ENCODE measurements around the gene OR5K4.
"Not testable (repeated sequence)": the region's sequence is repeated elsewhere in the genome, so short reads cannot be mapped to it uniquely, and the experiment has no call there.

OR5K4 gene

GRCh38 chr3:98371853-98372252 is 18.2 kb downstream of the OR5K4 start:
- no peak for DNase-seq

DNA sequence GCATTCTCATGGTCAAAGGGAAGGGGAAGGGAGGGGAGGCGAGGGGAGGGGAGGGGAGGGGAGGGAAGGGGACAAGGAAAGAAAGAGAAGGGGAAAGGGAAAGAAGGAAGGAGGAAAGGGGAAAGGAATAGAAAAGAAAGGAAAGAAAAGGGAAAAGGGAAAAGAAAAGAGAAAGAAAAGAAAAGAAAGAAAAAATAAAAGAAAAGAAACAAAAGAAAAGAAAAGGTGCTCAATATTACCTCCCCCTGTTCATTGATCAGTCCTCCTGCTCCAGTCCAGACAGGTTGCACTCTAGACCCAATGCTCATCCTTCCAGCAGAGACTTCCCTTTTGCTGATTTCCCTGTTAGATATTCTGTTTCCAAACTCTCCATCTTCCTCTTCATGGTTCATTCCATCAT is 18.8 kb downstream of the OR5K4 start:
- no peak for DNase-seq

DNA sequence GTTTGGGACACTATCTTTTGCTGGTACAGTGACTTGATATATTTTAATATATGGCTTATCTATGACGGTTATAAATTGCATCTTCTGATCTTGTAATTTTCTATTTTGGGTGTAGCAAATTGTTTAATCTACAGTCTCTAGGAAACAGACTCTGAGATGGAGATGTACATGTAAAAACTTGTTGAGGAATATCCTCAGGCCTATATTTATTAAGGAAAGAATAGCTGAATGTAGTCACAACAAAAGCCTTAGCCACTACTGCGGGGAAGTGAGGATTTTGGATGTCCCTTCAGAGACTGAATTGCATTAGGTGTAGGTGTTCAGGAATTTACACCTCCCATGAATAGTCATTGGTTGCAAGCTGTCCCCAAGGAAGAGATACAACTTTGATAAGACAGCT is 23.0 kb downstream of the OR5K4 start:
- no peak for DNase-seq

DNA sequence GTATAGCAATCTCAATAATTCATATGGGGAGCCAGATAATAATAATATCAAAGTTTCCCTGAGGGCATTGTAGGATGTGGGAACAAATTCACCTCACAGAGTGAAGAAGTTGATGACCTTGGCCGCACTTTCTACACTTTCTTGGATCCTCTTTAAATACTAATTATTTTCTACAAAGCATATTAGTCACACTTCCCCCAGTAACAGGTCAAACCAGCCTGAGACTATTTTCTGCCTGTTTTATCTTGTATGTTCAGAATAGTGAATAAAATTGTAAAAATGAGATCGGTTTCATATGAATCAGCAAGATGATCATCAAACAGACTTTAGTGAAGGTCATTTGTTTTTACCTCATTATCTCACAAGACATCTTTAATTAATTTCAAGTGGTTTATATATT is 34.5 kb downstream of the OR5K4 start:
- no peak for DNase-seq

- no peak for DNase-seq
These were observed 36.7 kb downstream of the OR5K4 start, which contains the start of gene OR5K3 for GRCh38 chr3:98390366-98390765. Gene OR5K3 (plus strand): TSS chr3:98390666. CDS start chr3:98390666, 0 bp downstream.

GRCh38 chr3:98395101-98395500 is 41.4 kb downstream of the OR5K4 start:
- DNase-seq, result no peak

DNA sequence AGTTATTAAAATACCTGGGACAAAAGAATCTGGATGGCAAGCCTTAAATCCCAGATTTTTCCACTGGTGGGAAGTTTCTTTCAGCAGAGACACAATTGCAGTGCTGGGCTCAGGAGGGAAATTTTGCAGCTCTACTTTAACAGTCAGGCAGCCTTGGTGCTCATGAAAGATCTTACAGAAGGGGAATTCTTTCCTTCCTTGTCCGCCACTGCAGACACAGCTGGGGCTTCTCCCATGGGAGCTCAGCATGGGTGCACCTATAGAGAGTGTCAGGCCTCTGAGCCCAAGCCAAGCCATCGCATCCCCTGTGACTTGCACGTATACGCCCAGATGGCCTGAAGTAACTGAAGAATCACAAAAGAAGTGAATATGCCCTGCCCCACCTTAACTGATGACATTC is 42.8 kb downstream of the OR5K4 start:
- not testable (repeated sequence) for DNase-seq

GRCh38 chr3:98398513-98398912 is 44.9 kb downstream of the OR5K4 start:
- DNase-seq, result no peak

- no peak for DNase-seq
These were observed 48.9 kb downstream of the OR5K4 start for GRCh38 chr3:98402507-98402906.

DNA sequence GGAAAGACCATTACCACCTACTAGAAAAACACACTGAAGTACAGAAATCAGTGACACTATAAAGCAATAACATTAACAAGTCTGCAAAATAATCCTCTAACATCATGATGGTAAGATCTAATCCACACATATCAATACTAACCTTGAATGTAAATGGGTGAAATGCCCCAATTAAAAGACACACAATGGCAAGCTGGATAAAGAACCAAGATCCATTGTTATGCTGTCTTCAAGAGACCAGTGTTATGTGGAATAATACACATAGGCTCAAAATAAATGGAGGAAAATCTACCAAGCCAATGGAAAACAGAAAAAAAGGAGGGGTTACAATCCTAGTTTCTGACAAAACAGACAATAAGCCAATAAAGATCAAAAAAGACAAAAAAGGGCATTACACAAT is 50.4 kb downstream of the OR5K4 start:
- DNase-seq, result no peak
